Daoy (cell line): ENCODE results near the gene KLK7. TPM values are rescaled to one million over a fixed set of nuclear protein-coding genes. Genes with fewer than 3 reads are reported as not detected.
"Not testable (repeated sequence)": the region's sequence is repeated elsewhere in the genome, so short reads cannot be mapped to it uniquely, and the experiment has no call there.

Experiments
- DNase-seq: peaks from one replicate; pipeline ENCODE4 v3.0.0-alpha.2; 2015; ENCODE audit warnings: low read depth
- total RNA-seq: library from RNA; depleted of rRNA; stranded (reverse); fragments of >200 nt; shearing (Covaris generic); gene quantifications from 2 replicates; pipeline ENCODE4 v1.2.3, GENCODE V29; 2014

Gene KLK7
- total RNA-seq, 1 experiment from 2014 or later: not detected

- DNase-seq: no peak
Measured at GRCh38 chr19:50978772-50979390, 4.8 kb downstream of the KLK7 start.

- no peak for DNase-seq
Measured at GRCh38 chr19:50977626-50978025, 6.1 kb downstream of the KLK7 start.

GRCh38 chr19:50975766-50976165 lies 8.0 kb downstream of the KLK7 start:
- peak; percentile 63 for DNase-seq

- no peak for DNase-seq
Measured at GRCh38 chr19:50974702-50975556, 8.8 kb downstream of the KLK7 start.

- DNase-seq: no peak
Measured at GRCh38 chr19:50972795-50973376, 10.8 kb downstream of the KLK7 start.

- DNase-seq: not testable (repeated sequence)
Measured at GRCh38 chr19:50969810-50970209, 13.9 kb downstream of the KLK7 start.

GRCh38 chr19:50969413-50969760 lies 14.3 kb downstream of the KLK7 start, which contains the start of gene KLK6:
Gene KLK6, minus strand, starts transcription at chr19:50969591. Its CDS starts 1,487 bp downstream, at chr19:50968104.
- peak; percentile 50 for DNase-seq

GRCh38 chr19:50968716-50969412 lies 14.9 kb downstream of the KLK7 start:
- no peak for DNase-seq

GRCh38 chr19:50967929-50968715 lies 15.6 kb downstream of the KLK7 start:
- no peak for DNase-seq

GRCh38 chr19:50964266-50964665 lies 19.5 kb downstream of the KLK7 start:
- DNase-seq: no peak

- no peak for DNase-seq
Measured at GRCh38 chr19:50963381-50963780, 20.3 kb downstream of the KLK7 start.

- DNase-seq: no peak
Measured at GRCh38 chr19:50962245-50962644, 21.5 kb downstream of the KLK7 start.

- DNase-seq: peak; percentile 61
Measured at GRCh38 chr19:50959731-50960500, 23.8 kb downstream of the KLK7 start.

- no peak for DNase-seq
Measured at GRCh38 chr19:50957587-50957986, 26.1 kb downstream of the KLK7 start.

GRCh38 chr19:50952910-50953309 lies 30.8 kb downstream of the KLK7 start, which contains the start of gene KLK5:
Gene KLK5, minus strand, starts transcription at chr19:50953038. Its CDS starts 381 bp downstream, at chr19:50952657.
- peak; percentile 58 for DNase-seq

GRCh38 chr19:50949861-50950260 lies 33.9 kb downstream of the KLK7 start:
- no peak for DNase-seq

- no peak for DNase-seq
Measured at GRCh38 chr19:50947123-50947522, 36.6 kb downstream of the KLK7 start.

- no peak for DNase-seq
Measured at GRCh38 chr19:50944795-50945194, 38.9 kb downstream of the KLK7 start.

- no peak for DNase-seq
Measured at GRCh38 chr19:50943074-50943828, 40.5 kb downstream of the KLK7 start.

- DNase-seq: no peak
Measured at GRCh38 chr19:50939596-50939995, 44.1 kb downstream of the KLK7 start.
